ENCODE results near the gene INPP4B. TPM values are rescaled to one million over a fixed set of nuclear protein-coding genes. Genes with fewer than 3 reads are reported as not detected.
A peak's percentile ranks its signal among the peaks of the same experiment; 100 is the strongest.

INPP4B gene
- total and polyA plus RNA-seq, 2 donors from 2014 or later = 2.6 to 18.9 TPM

DNA sequence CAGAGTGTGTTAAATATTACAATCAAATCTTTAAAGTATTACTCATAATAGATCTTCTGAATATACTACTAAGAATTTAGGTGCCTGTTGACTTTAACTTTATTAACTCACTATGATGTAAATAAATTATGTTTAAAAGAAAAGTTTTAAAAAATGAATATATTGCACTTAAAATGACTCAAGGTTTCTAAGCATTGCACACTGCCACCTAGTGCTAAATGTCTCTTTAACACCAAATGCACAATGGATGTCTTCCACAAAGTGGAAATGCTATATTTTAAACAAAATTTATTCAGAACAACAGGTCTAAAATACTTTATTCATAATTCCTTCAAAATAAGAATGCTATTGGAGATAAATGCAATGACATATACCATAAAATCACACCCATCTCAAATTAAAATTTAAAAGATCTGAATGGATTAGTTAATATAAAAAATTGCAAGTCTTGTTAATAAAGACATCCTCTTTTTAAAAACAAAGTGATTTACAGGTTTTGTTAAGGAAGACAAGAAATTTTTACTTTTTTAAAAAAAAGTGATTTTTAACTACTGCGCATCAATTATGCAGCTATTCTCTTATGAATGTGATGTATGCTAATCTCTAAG lies 5.5 kb downstream of the INPP4B start:
- Histone ChIP-seq H3K9me3 (ENCODE audit: control insufficient read depth in 2 of 3, insufficient read depth in 1 of 3, low read length in 3 of 3) (no peaks in the 10 kb centered on the region), H3K9ac (ENCODE audit: low read length in 3 of 3) (no peak overlapping the region), H3K27ac (ENCODE audit: low read depth in 2 of 2, low read length in 2 of 2) (no peak overlapping the region), H3K27me3 (ENCODE audit: control insufficient read depth, insufficient read depth, low read length) (no peaks in the 10 kb centered on the region), H3K4me3 (ENCODE audit: low read length in 3 of 3) (no peak overlapping the region), H3K4me1 (ENCODE audit: control insufficient read depth in 2 of 3, insufficient read depth in 2 of 3, low read depth in 1 of 3, low read length in 3 of 3) (no peaks in the 10 kb centered on the region), H3K36me3 (ENCODE audit: control insufficient read depth in 2 of 3, insufficient read depth in 3 of 3, low read length in 3 of 3) (no peaks in the 10 kb centered on the region)
- FAIRE-seq (peak; percentile 94), DNase-seq (peak in 2 of 5 donors; percentile 58 to 74)
- TF ChIP-seq, protein P1, sequence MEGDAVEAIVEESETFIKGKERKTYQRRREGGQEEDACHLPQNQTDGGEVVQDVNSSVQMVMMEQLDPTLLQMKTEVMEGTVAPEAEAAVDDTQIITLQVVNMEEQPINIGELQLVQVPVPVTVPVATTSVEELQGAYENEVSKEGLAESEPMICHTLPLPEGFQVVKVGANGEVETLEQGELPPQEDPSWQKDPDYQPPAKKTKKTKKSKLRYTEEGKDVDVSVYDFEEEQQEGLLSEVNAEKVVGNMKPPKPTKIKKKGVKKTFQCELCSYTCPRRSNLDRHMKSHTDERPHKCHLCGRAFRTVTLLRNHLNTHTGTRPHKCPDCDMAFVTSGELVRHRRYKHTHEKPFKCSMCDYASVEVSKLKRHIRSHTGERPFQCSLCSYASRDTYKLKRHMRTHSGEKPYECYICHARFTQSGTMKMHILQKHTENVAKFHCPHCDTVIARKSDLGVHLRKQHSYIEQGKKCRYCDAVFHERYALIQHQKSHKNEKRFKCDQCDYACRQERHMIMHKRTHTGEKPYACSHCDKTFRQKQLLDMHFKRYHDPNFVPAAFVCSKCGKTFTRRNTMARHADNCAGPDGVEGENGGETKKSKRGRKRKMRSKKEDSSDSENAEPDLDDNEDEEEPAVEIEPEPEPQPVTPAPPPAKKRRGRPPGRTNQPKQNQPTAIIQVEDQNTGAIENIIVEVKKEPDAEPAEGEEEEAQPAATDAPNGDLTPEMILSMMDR (IDR thresholded peaks at IDR 0.05; ENCODE audit: borderline replicate concordance, extremely low read depth, insufficient read depth) = peak; percentile 48
- intact Hi-C loops (cut with DNase I) = no loop called here

DNA sequence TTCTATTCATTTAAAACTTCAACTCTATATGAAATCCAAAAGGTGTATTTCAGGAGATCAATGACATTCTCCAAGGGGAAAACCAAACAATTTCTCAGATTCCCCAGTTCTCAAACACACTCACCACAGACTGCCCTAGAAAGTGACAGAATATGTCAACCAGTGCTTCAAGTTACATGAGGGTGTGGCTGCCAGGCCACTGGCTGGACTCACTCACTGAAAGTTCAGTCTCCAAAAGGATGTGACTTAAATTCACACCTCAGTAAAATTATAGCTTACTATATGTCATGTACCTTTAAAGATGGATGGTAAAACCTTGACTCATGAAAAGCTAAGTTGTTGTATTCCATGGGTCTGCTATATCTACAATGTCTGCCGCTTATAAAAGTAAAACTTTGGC lies 7.3 kb downstream of the INPP4B start:
- FAIRE-seq = no peak
- H3K4me3 ChIP-seq (ENCODE audit: low read length in 3 of 3) = no peak overlapping the region
- H3K27ac ChIP-seq (ENCODE audit: low read depth in 2 of 2, low read length in 2 of 2) = no peak overlapping the region
- intact Hi-C loops (cut with DNase I) = loop anchor here (10.0 kb wide), 1 partner anchor 484 kb away; no protein-coding TSS in a partner anchor
- no peaks in the 10 kb centered on the region for H3K4me1 ChIP-seq (ENCODE audit: control insufficient read depth in 2 of 3, insufficient read depth in 2 of 3, low read depth in 1 of 3, low read length in 3 of 3)
- no peaks in the 10 kb centered on the region for H3K9me3 ChIP-seq (ENCODE audit: control insufficient read depth in 2 of 3, insufficient read depth in 1 of 3, low read length in 3 of 3)
- DNase-seq = no peak
- no peaks in the 10 kb centered on the region for H3K27me3 ChIP-seq (ENCODE audit: control insufficient read depth, insufficient read depth, low read length)
- no peak overlapping the region for H3K9ac ChIP-seq (ENCODE audit: low read length in 3 of 3)
- TF ChIP-seq, protein P1 (IDR thresholded peaks at IDR 0.05; ENCODE audit: borderline replicate concordance, extremely low read depth, insufficient read depth) = no peak
- H3K36me3 ChIP-seq (ENCODE audit: control insufficient read depth in 2 of 3, insufficient read depth in 3 of 3, low read length in 3 of 3) = no peaks in the 10 kb centered on the region

DNA sequence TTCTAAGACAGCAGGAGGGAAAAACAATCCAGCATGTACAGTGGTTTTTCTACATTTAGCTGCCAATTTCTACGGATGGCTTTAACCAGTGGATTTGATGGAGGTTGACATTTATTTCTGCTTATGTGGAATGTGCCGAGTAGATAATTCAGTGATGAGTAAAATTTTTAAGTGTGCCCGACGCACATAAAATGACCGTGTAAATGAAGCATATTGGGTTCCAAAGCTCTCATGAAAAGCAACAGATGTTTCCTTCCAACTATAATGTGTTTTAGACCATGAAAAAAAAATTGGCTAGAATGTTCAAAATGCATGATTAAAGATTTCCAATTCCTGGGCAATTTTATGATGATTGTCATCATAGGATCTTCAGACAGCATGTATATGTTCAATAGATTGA lies 14.1 kb downstream of the INPP4B start:
- no peak overlapping the region for H3K4me3 ChIP-seq (ENCODE audit: low read length in 3 of 3)
- FAIRE-seq (no peak), DNase-seq (no peak)
- H3K9me3 ChIP-seq (ENCODE audit: control insufficient read depth in 2 of 3, insufficient read depth in 1 of 3, low read length in 3 of 3) = no peaks in the 10 kb centered on the region
- TF ChIP-seq, protein P1 (IDR thresholded peaks at IDR 0.05; ENCODE audit: borderline replicate concordance, extremely low read depth, insufficient read depth) = no peak
- H3K9ac ChIP-seq (ENCODE audit: low read length in 3 of 3) = no peak overlapping the region
- no peaks in the 10 kb centered on the region for H3K4me1 ChIP-seq (ENCODE audit: control insufficient read depth in 2 of 3, insufficient read depth in 2 of 3, low read depth in 1 of 3, low read length in 3 of 3)
- no peaks in the 10 kb centered on the region for H3K27me3 ChIP-seq (ENCODE audit: control insufficient read depth, insufficient read depth, low read length)
- H3K36me3 ChIP-seq (ENCODE audit: control insufficient read depth in 2 of 3, insufficient read depth in 3 of 3, low read length in 3 of 3) = no peaks in the 10 kb centered on the region
- no peak overlapping the region for H3K27ac ChIP-seq (ENCODE audit: low read depth in 2 of 2, low read length in 2 of 2)
- intact Hi-C loops (cut with DNase I) = loop anchor here (10.0 kb wide), 1 partner anchor 477 kb away; no protein-coding TSS in a partner anchor
